PC-9 (cell line): ENCODE data around the gene ORAI3.

Source experiments
- EZH2 ChIP-seq: fragments of 200-600 bp; sonication (generic); IDR thresholded peaks from 2 replicates; pipeline ENCODE4 v1.8.0; 2017; ENCODE audit warnings: antibody characterized with exemption, low read depth
- TF ChIP-seq, protein P1 (sequence below): fragments of 200-600 bp; sonication (generic); conservative IDR thresholded peaks from 2 replicates; pipeline ENCODE4 v1.6.1; 2017; ENCODE audit warnings: mixed run types, antibody characterized with exemption, mild to moderate bottlenecking, moderate library complexity

DNA sequence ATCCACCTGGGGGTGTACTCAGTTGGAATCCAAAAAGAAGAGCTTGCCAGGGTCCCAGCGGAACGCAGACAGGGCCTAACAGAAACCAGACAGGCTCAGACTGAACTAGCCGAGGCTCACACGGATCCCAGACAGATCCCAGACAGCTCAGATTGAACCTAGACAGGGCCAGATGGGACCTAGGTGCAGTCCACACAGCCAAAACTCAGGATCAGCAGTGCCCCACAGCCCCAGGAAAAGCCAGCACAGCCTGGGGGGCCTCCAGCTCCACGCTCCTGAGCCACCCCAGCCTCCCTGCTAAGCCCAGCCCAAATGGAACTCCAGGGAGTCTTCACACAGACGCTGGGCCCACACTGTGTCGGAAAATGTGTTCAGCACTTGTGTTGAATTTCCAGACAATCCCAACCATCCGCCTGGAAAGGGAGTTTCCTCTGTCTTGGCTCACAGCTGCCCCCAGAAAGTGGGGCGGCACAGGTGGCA is 54.0 kb downstream of the ORAI3 start:
- no peak for TF ChIP-seq EZH2
- TF ChIP-seq, protein P1, sequence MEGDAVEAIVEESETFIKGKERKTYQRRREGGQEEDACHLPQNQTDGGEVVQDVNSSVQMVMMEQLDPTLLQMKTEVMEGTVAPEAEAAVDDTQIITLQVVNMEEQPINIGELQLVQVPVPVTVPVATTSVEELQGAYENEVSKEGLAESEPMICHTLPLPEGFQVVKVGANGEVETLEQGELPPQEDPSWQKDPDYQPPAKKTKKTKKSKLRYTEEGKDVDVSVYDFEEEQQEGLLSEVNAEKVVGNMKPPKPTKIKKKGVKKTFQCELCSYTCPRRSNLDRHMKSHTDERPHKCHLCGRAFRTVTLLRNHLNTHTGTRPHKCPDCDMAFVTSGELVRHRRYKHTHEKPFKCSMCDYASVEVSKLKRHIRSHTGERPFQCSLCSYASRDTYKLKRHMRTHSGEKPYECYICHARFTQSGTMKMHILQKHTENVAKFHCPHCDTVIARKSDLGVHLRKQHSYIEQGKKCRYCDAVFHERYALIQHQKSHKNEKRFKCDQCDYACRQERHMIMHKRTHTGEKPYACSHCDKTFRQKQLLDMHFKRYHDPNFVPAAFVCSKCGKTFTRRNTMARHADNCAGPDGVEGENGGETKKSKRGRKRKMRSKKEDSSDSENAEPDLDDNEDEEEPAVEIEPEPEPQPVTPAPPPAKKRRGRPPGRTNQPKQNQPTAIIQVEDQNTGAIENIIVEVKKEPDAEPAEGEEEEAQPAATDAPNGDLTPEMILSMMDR: no peak
